GM19351 (cell line): Measurements from ENCODE around the gene DECR2.
A peak's percentile ranks its signal among the peaks of the same experiment; 100 is the strongest.
"Not testable (repeated sequence)": the region's sequence is repeated elsewhere in the genome, so short reads cannot be mapped to it uniquely, and the experiment has no call there.

ENCODE experiments used
- ATAC-seq: cut with Tn5 transposase; IDR thresholded peaks from one replicate; pipeline ENCODE4 v1.9.1; 2021; ENCODE audit warnings: mild to moderate bottlenecking, moderate library complexity; ENCODE audit not compliant: unreplicated experiment

Gene DECR2

DNA sequence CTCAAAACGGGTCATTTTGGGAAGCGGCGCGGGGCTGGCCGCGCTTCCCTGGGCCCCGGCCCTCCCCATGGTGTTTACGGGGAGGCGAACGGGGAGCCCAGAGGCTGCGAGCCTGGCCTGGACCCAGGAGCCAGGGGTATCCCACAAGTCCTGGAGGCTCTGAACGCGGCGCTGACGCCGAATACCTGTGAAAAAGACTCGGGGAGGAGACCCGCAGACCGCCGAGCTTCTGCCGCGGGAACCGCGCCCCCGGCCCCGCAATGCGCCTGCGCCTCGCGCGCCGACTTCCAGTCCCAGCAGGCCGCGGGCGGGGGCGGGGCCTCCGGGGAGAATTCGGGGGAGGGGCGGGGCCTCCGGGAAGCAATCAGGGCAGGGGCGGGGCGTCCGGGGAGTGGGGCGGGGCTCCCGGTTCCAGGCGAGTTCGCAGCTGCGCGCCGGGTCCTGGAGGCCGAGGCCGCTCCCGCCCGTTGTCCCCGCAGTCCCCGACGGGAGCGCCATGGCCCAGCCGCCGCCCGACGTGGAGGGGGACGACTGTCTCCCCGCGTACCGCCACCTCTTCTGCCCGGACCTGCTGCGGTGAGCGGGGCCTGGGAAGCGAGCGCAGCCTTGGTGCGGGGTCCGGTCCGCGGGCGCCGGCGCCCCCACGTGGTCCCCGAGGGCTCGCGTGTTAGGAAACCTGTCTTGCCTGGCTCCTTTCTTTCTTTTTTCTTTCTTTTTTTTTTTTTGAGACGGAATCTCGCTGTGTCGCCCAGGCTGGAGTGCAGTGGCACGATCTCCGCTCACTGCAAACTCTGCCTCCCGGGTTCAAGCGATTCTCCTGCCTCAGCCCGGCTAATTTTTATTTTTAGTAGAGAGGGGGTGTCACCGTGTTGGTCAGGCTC lies at the start of gene DECR2:
Gene DECR2 (plus strand): TSS at position 418 of the 881 bp plus-strand sequence. CDS start 79 bp downstream, at position 497.
- peak; percentile 55 for ATAC-seq

GRCh38 chr16:352547-353403 lies 48.9 kb upstream of the DECR2 start, which contains the start of gene AXIN1:
TSS of gene AXIN1 (minus strand) at chr16:352723. CDS start at chr16:347025, 5,698 bp downstream.
- ATAC-seq: peak; percentile 54

GRCh38 chr16:353404-354290 lies 48.0 kb upstream of the DECR2 start:
- ATAC-seq: no peak

- ATAC-seq: no peak
These were observed 47.3 kb upstream of the DECR2 start for GRCh38 chr16:354291-354881.

- ATAC-seq: no peak
These were observed 46.7 kb upstream of the DECR2 start for GRCh38 chr16:354971-355461.

- no peak for ATAC-seq
These were observed 44.9 kb upstream of the DECR2 start for GRCh38 chr16:356741-357140.

DNA sequence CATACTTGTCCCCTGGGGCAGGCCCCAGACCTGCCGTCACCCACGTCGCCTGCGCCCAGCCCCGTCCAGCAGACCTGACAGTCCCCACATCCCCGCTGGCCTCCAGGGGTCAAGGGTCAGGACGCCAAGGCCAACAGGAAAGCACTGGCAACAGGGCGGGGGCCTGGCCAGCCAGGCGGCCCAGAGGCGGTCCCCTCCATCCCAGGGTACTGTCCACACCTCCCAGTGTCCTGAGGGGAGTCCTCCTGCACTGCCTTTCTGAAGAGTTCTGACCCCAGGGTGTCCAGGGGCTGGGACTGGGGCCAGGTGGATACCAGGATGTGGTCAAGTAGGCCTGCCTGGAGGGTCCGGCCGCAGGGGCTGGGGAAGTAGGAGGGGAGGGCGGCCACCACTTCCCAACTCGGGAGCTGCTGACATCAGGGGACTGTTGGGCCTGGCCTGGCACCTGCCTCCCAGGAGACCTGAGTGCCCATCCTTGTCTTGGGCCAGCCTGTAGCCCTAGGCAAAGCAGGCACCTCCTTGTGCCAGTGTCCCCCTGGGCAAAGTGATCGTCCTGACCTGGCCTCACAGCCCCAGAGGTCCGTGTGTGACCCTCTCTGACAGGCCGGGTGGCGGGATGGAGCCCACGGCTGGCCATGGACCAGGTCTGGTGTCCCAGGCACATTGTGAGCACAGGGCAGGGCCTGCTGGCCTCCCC lies 42.5 kb upstream of the DECR2 start:
- ATAC-seq: no peak

DNA sequence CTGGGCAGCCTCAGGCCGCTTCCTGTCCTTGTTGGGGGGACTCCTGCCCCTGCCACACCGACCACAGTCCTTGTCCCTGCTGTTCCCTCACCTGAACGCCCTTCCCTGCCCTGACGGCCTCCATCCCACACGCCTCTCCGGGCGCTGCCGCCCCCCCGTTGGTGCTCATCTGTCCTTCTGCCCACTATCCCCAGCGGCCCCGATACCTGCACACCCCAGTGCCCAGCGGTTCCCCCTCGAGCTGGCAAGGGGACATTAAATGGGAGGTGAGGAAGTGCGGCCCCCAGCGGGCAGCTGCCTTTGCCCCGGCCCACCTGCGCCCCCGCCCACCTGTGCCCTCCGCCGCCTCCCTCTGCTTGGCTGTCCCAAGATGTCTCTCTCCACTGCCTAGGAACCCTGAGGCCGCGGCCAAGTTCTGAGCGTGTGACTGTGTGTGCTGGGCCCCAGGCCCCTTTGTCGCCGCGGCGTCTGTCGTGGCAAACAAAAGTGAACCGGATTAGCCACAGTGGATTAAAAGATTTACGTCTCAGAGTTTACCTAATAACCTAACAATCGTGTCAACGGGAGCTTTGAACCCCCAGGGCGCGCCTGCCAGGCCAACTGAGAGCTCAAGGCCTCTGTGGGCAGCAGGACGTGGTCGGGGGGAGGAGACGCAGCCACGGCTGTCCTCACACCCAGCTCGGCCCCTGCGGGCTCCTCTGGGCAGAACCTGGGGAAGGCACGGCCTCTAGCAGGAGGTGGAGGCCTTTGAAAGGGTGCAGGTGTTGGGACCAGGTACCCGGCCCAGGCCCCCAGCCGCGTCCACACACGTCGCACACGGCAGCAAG lies 41.6 kb upstream of the DECR2 start:
- no peak for ATAC-seq

DNA sequence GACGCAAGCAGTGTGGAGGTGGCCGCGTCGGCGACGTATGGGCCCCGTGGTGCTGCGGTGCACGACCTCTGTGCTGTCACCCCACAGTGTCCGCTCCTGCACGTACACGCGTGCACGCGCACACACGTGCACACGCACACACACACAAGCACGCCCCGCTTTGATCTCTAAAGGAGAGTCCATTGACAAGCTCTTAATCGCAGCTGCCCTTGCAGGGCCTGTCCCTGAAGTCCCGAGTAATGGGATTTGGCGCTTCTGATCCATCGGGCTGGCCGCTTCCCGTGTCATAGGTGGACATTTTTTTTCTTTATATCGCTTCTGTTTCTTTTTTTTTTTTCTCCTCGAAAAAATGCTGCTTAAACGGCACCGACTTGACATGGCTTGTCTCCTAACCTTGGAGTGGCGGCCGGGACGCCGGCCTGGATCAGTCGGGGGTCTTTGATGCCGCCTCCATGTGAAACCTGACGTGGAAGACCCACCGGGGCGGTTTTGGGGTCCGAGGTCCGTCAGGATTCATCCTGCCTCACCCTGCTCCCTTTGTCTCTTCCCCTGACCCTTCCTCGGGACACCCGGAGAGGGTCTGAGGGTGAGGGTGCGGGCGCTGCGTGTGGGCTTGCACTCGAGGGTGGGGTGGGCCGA lies 40.9 kb upstream of the DECR2 start:
- ATAC-seq: no peak

DNA sequence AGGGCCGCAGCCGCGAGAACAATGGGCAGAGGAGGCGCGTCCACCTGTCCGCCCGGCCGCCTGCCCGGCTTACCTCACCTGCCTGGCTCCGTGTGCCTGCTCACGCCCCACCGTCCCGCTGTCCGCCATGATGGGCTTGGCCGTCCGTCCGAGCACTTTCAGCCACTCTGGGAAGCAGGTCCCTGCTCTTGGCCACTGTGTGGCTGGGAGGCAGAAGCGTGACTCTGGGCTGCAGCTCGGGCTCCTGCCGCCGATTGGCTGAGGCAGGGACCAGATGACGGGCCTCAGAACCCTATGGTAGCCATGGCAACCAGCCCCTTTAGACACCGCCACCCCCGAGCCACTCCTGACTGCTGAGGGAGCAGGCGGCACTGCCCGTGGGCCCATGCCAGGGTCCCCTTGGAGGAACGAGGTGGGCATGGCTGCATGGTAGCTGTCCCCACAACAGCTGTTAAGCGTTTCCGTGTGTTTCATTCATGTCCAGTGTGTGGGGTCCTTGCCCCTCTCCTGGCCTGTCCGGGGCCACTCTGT lies 40.3 kb upstream of the DECR2 start:
- no peak for ATAC-seq

DNA sequence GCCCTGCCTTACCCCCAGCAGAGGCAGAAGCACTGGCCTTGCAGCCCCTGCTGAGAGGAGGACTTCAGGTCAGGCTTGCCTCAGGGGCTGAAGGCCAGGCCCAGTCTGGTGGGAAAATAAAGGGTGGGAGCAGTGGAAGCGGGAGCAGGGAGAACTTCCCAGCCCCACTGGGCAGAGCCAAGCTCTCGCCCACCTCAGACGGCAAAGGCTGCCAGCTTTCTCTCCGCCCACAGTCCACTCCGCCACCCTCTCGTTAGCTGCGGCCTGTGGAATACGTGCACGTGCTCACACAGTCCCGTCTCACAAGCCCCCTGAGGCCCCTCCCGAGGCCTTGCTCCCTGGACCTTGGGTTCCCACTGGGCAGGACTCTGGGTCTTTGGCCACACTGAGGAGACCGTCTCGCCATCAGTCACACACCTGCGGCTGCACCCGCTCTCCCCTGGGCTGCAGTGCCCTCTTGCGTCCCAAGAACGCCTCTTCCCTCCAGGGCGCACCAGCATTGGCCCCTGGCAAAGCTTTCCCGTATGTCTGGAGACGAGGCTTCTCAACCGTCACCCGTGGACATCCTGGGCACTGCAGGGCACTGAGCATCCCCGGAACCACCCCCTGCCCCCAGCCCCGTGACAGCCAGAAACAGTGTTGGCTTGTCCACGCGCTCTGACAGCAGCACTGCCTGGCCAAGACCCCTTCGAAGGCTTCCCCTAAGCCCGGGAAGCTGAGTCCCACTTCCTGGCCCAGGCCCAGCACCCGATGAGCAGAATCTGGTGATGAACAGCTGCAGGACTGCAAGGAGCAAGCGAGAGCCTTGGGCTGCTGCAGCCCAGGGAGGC lies 39.6 kb upstream of the DECR2 start:
- ATAC-seq: no peak

DNA sequence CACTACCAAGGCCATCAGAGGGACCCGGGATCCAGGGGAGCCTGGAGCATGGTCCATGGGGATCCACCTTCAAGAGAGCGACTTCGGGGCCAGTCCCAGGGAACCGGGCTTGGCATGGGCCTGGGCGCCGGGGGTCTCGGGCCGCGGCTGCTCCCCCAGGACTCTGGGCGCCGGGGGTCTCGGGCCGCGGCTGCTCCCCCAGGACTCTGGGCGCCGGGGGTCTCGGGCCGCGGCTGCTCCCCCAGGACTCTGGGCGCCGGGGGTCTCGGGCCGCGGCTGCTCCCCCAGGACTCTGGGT lies 39.0 kb upstream of the DECR2 start:
- not testable (repeated sequence) for ATAC-seq

DNA sequence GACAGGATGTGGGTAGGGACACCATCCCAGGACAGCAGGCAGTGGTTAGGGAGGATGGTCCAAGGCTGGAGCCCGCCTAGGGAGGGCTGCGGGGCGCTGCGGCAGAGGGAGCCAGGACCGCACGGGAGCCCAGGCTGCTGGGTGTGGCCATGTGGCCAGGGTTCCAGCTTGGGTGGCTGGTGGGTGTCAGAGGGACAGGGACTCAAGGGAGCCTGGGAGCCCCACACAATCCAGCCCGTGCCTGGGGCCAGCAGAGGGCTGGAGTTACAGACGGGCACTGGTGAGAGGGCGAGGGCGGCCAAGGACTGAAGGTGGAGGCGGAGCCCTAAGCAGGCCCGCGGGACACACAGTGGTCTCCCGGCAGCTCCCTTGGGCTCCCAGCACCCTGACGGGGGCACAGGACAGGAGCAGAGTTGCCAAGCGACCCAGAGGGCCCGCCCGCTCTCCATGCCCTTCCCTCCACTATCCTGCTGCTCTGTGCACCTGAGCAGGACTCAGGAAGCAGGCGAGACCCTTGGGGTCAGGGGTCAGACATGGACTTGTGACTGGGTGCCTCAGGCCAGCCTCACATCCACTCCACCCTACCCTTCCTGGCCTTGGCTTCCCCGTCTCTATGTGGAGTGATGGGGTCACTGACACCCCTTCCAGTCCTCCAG lies 38.4 kb upstream of the DECR2 start:
- no peak for ATAC-seq

DNA sequence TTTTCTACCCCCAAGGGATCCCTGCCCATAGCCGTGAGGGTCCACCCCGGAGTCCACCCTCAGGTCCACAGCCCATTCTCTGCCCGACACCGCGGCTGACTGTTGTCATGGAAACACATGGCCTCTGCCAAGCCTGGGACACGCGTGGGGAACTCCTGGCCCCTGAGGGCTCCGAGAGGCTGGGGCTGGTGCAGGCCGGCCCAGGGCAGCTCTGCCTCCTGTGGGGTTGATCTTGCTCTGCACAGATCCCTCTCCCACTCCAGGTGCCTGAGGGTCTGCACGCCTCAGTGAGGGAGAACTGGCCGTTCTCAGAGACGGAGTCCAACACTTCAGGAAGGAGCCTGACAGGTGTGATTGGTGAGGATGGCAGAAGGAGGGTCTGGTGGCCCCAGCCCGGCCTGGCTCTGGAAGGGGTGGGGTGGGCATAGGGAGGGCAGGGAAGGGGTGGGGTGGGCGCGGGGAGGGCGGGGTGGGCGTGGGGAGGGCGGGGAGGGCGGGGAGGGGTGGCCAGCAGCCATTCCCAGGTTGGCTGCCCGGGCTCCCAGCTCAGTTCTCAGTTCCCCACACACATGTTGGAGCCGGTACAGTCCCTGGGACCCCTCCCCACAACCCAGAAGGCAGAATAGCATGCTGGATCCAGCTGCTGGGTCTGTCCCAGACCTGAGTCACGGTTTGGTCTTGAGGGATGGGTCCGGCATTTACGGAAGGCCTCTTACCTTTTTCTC lies 37.8 kb upstream of the DECR2 start:
- no peak for ATAC-seq

- ATAC-seq: no peak
These were observed 36.8 kb upstream of the DECR2 start for GRCh38 chr16:364595-365491.
